ENCODE results near the gene SLC44A3. TPM values are rescaled to one million over a fixed set of nuclear protein-coding genes. Genes with fewer than 3 reads are reported as not detected.
A peak's percentile ranks its signal among the peaks of the same experiment; 100 is the strongest.

The SLC44A3 gene
- total and polyA plus RNA-seq, 3 experiments from 2014 or later, result 0.31 to 0.83 (median 0.47) TPM

DNA sequence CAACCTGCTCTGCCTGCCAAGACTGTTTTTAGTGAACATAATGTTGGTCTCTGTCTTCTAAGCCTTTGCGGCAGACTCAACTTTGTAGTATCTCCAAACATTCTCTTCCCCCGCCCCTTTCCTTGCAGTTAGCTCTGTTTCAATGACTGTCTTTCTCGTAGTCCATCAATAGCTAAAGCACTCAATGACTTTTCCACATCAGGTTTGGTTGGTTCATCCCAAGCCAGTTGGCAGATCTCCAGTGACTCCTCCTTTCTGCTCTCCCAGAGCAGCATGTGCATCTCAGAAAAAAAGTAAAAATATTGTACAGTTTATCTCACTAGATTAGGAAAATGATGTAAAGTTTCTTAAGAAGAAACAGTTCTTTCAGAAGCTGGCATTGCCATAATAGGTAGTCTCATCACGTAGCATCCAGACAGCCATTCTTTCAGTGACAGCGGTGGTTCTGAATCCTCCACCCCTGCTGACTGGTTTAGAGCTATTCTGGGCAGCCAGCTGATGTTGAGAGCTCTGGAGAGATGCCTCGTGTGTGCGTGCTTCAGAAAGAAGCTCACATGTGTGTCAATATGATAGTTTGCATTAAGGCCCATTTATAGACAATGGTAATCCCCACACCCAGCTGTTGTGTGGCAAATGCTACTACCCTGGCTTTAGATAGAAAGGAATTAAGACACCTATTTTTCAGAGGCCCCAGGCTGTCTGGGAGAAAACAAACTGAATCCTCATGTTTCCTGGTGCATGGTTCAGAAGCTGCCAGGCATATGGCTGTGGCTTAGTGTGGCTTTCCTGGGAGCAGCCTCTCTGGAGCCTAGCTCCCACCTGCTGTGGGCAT is 53.6 kb downstream of the SLC44A3 start:
- H3K9me3 Mint-ChIP-seq, result no peaks in the 10 kb centered on the region
- no peaks in the 10 kb centered on the region for H3K4me1 ChIP-seq (ENCODE audit: insufficient read depth, low read length)
- no peak for DNase-seq
- H3K27ac Mint-ChIP-seq, result no peak overlapping the region
- no peak overlapping the region for H3K4me3 ChIP-seq (ENCODE audit: low read length)
- no peaks in the 10 kb centered on the region for H3K36me3 ChIP-seq (ENCODE audit: insufficient read depth, low read length)
- no peaks in the 10 kb centered on the region for H3K27me3 ChIP-seq (ENCODE audit: insufficient read depth, low read length, poor library complexity, severe bottlenecking)
- CTCF ChIA-PET, result interaction anchor here (0.9 to 2.9 kb wide), 2 partner anchors 10 to 19 kb away, joined by 3 to 9 read pairs; no protein-coding TSS in a partner anchor
- H3K36me3 Mint-ChIP-seq, result no peaks in the 10 kb centered on the region
- no peaks in the 10 kb centered on the region for H3K4me1 Mint-ChIP-seq
- no peak overlapping the region for H3K27ac ChIP-seq (ENCODE audit: low read depth, low read length)
- H3K4me3 Mint-ChIP-seq, result no peak overlapping the region
- POLR2A ChIA-PET, result no interaction called here
- peaks cover 21 to 52% of the 10 kb centered on the region in 2 donors for H3K27me3 Mint-ChIP-seq
- no peaks in the 10 kb centered on the region for H3K9me3 ChIP-seq (ENCODE audit: low read length)

DNA sequence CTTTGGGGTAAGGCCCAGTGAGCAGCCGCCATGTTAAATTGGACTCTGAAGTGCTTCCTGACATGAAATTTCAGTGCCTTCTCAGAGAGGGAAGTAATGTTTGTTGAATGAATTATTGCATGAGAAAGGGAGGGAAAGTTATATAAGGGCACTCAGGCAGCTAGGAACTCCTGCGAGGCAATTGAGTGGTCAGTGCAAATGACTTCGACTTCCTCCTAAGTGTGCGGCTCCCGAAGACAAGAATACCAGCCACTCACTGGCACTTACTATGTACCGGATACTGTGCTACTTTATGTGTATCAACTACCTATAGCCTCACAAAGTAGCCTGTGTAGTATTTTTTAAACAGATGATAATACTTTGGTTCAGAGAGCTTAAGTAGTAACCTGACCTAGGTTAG is 54.3 kb downstream of the SLC44A3 start:
- Mint-ChIP-seq H3K4me3 (no peak overlapping the region), H3K9me3 (no peaks in the 10 kb centered on the region), H3K27me3 (peaks cover 18 to 49% of the 10 kb centered on the region in 2 donors), H3K4me1 (no peaks in the 10 kb centered on the region), H3K36me3 (no peaks in the 10 kb centered on the region), H3K27ac (no peak overlapping the region)
- Histone ChIP-seq H3K27me3 (ENCODE audit: insufficient read depth, low read length, poor library complexity, severe bottlenecking) (no peaks in the 10 kb centered on the region), H3K4me3 (ENCODE audit: low read length) (no peak overlapping the region), H3K27ac (ENCODE audit: low read depth, low read length) (no peak overlapping the region), H3K9me3 (ENCODE audit: low read length) (no peaks in the 10 kb centered on the region), H3K36me3 (ENCODE audit: insufficient read depth, low read length) (no peaks in the 10 kb centered on the region), H3K4me1 (ENCODE audit: insufficient read depth, low read length) (no peaks in the 10 kb centered on the region)
- POLR2A ChIA-PET, result no interaction called here
- CTCF ChIA-PET, result interaction anchor here (2.9 kb wide), 1 partner anchor 20 kb away, joined by 9 read pairs; no protein-coding TSS in a partner anchor
- no peak for DNase-seq

DNA sequence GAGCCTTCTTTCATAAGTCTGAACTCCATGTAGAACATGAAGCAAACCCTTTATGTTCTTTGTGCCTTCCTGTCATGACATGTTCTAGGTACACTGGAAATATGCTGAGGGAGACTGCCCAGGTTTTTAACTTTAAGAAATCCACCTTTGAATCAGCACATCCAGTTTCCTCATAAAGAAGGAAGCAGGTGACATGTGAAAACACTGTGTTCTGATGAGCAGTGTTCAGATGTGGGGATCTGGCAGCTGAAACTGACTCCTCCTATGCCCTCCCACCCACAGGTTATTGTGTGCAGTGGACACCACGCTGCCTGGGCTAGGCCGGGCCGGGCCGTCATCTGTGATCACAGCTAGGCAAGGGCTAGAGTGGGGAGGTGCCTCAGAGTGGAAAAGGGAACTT is 55.6 kb downstream of the SLC44A3 start:
- H3K36me3 Mint-ChIP-seq, result no peaks in the 10 kb centered on the region
- no peaks in the 10 kb centered on the region for H3K4me1 Mint-ChIP-seq
- no peak for DNase-seq
- no peak overlapping the region for H3K27ac Mint-ChIP-seq
- Histone ChIP-seq H3K27ac (ENCODE audit: low read depth, low read length) (no peak overlapping the region), H3K4me3 (ENCODE audit: low read length) (no peak overlapping the region), H3K9me3 (ENCODE audit: low read length) (no peaks in the 10 kb centered on the region), H3K27me3 (ENCODE audit: insufficient read depth, low read length, poor library complexity, severe bottlenecking) (no peaks in the 10 kb centered on the region), H3K4me1 (ENCODE audit: insufficient read depth, low read length) (no peaks in the 10 kb centered on the region), H3K36me3 (ENCODE audit: insufficient read depth, low read length) (no peaks in the 10 kb centered on the region)
- POLR2A ChIA-PET, result no interaction called here
- no peak overlapping the region for H3K4me3 Mint-ChIP-seq
- no peaks in the 10 kb centered on the region for H3K9me3 Mint-ChIP-seq
- peaks cover 15 to 45% of the 10 kb centered on the region in 2 donors for H3K27me3 Mint-ChIP-seq
- CTCF ChIA-PET, result no interaction called here

DNA sequence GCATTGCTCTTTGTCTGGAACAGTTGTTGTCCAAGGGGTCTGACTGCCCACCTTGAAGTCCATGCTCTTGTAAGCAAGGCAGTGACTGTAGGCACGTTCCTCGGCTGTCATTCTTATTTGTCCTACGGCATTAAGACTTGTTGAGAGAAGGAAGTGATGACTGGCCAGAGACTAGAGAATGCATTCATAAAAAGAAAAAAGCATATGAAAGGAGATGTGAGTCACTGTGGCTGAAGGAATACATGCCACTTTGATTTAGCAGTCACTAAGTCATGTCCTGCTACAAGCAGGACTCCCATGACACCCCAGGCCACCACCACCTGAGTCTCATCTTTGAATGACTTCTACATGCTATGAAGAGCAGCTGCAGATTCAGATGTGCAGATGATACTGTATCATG is 56.2 kb downstream of the SLC44A3 start:
- Histone ChIP-seq H3K4me1 (ENCODE audit: insufficient read depth, low read length) (no peaks in the 10 kb centered on the region), H3K27me3 (ENCODE audit: insufficient read depth, low read length, poor library complexity, severe bottlenecking) (no peaks in the 10 kb centered on the region), H3K27ac (ENCODE audit: low read depth, low read length) (no peak overlapping the region), H3K4me3 (ENCODE audit: low read length) (no peak overlapping the region), H3K36me3 (ENCODE audit: insufficient read depth, low read length) (no peaks in the 10 kb centered on the region), H3K9me3 (ENCODE audit: low read length) (no peaks in the 10 kb centered on the region)
- ChIA-PET POLR2A (no interaction called here), CTCF (no interaction called here)
- no peak overlapping the region for H3K4me3 Mint-ChIP-seq
- no peaks in the 10 kb centered on the region for H3K4me1 Mint-ChIP-seq
- no peak for DNase-seq
- H3K36me3 Mint-ChIP-seq, result no peaks in the 10 kb centered on the region
- no peak overlapping the region for H3K27ac Mint-ChIP-seq
- no peaks in the 10 kb centered on the region for H3K9me3 Mint-ChIP-seq
- H3K27me3 Mint-ChIP-seq, result peaks cover 15 to 45% of the 10 kb centered on the region in 2 donors

DNA sequence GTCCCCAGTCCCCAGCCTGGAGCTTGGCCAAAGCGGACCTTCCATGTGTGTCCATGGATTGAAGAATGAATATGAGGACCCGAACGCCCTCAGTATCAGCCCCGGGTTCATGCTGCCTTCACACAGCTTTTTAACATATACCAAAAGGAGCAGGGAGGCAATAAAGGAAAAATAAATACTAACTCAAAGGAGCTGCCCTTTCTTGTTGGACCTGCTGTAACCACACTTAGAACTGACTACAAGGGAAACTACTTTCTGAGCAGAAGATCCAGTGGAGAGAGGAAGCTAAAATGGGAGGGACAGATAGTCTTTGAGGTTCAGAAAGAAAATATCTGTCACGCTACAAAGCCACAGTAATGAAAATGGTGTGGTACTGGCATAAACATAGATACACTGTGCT is 58.2 kb downstream of the SLC44A3 start:
- Histone ChIP-seq H3K4me3 (ENCODE audit: low read length) (no peak overlapping the region), H3K9me3 (ENCODE audit: low read length) (no peaks in the 10 kb centered on the region), H3K27me3 (ENCODE audit: insufficient read depth, low read length, poor library complexity, severe bottlenecking) (no peaks in the 10 kb centered on the region), H3K27ac (ENCODE audit: low read depth, low read length) (no peak overlapping the region), H3K36me3 (ENCODE audit: insufficient read depth, low read length) (no peaks in the 10 kb centered on the region), H3K4me1 (ENCODE audit: insufficient read depth, low read length) (no peaks in the 10 kb centered on the region)
- ChIA-PET CTCF (no interaction called here), POLR2A (no interaction called here)
- Mint-ChIP-seq H3K27ac (no peak overlapping the region), H3K4me1 (peaks cover 5 to 8% (median 8%) of the 10 kb centered on the region in 3 donors), H3K9me3 (no peaks in the 10 kb centered on the region), H3K36me3 (no peaks in the 10 kb centered on the region), H3K27me3 (peaks cover 11 to 38% of the 10 kb centered on the region in 2 donors), H3K4me3 (no peak overlapping the region)
- DNase-seq, result no peak

DNA sequence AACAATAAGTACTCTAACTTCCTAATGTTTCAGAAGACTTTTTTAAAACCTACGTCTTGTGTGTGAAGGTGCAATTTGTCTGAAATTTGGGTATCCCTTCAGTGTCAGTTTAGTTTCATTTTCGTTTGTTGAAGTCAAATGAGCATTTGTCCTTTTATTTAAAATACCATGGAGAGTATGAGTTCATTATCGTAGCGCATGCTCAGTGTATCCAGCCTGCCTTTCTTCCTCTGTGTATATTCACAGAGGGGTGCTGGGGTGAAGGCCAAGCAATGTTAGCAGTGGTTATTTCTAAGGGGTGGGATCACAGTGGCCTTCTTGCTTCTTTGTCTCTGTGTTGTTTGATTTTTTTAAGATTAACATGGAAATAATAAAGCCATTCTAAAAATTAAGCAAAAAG is 63.5 kb downstream of the SLC44A3 start:
- Histone ChIP-seq H3K4me1 (ENCODE audit: insufficient read depth, low read length) (no peaks in the 10 kb centered on the region), H3K27me3 (ENCODE audit: insufficient read depth, low read length, poor library complexity, severe bottlenecking) (no peaks in the 10 kb centered on the region), H3K36me3 (ENCODE audit: insufficient read depth, low read length) (no peaks in the 10 kb centered on the region), H3K9me3 (ENCODE audit: low read length) (no peaks in the 10 kb centered on the region), H3K4me3 (ENCODE audit: low read length) (peak overlapping the region; percentile 21), H3K27ac (ENCODE audit: low read depth, low read length) (no peak overlapping the region)
- ChIA-PET CTCF (no interaction called here), POLR2A (no interaction called here)
- Mint-ChIP-seq H3K4me3 (peak overlapping the region in 6 of 7 donors; percentile 40 to 86 (median 65)), H3K36me3 (no peaks in the 10 kb centered on the region), H3K9me3 (no peaks in the 10 kb centered on the region), H3K27me3 (no peaks in the 10 kb centered on the region), H3K4me1 (peaks cover 9 to 17% (median 15%) of the 10 kb centered on the region in 3 donors), H3K27ac (peak overlapping the region in 5 of 8 donors; percentile 3 to 79 (median 25))
- peak in 2 of 5 donors; percentile 4 for DNase-seq

DNA sequence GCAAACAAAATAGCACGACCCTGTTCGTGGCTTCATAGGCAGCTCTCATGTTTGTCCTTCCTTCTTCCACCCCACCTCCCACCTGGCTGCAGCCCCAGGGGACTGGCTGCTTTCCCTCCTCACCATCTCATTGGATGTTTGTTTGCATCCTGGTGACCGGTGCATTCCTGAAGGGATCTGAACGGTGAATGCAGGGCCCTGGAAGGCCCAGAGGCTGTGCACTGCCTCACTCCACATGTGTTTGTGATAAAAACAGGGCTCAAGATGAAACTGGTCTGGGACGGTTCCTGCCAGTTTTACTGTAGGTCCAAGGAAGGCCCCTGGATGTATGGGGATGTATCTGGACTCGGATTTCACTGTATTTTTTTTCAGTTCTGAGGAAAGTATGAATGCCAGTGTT is 63.9 kb downstream of the SLC44A3 start:
- ChIA-PET CTCF (no interaction called here), POLR2A (no interaction called here)
- peak overlapping the region in 2 of 8 donors; percentile 70 to 79 for H3K27ac Mint-ChIP-seq
- H3K4me1 Mint-ChIP-seq, result peaks cover 9 to 17% (median 15%) of the 10 kb centered on the region in 3 donors
- H3K4me3 Mint-ChIP-seq, result peak overlapping the region in 4 of 7 donors; percentile 40 to 86 (median 60)
- H3K4me1 ChIP-seq (ENCODE audit: insufficient read depth, low read length), result no peaks in the 10 kb centered on the region
- no peaks in the 10 kb centered on the region for H3K9me3 ChIP-seq (ENCODE audit: low read length)
- no peaks in the 10 kb centered on the region for H3K36me3 ChIP-seq (ENCODE audit: insufficient read depth, low read length)
- no peaks in the 10 kb centered on the region for H3K27me3 ChIP-seq (ENCODE audit: insufficient read depth, low read length, poor library complexity, severe bottlenecking)
- no peak overlapping the region for H3K27ac ChIP-seq (ENCODE audit: low read depth, low read length)
- H3K9me3 Mint-ChIP-seq, result no peaks in the 10 kb centered on the region
- H3K36me3 Mint-ChIP-seq, result no peaks in the 10 kb centered on the region
- no peak overlapping the region for H3K4me3 ChIP-seq (ENCODE audit: low read length)
- no peak for DNase-seq
- H3K27me3 Mint-ChIP-seq, result peaks cover 0 to 3% of the 10 kb centered on the region in 2 donors

DNA sequence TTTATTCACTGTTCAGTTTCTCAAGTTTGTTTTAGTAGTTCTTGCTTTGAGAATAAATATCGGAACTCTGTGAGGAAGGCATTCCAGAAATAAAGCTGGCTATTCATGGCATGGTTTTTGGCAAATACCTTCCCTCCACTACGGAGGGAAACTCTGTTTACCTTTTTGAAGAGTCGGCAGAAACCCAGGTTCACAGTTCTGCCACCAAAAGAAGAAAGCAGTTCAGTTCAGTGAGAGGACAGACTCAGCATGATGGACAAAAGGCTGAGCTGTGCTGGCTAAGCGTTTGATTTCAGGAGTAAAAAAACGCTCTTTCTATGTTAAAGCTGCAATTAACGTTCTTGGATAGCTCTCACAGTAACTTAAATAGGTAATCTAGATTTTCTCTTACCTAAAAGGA is 64.3 kb downstream of the SLC44A3 start:
- peaks cover 9 to 17% (median 15%) of the 10 kb centered on the region in 3 donors for H3K4me1 Mint-ChIP-seq
- ChIA-PET CTCF (no interaction called here), POLR2A (no interaction called here)

More for the DNA sequence above, 64.3 kb downstream of the SLC44A3 start:
- H3K9me3 ChIP-seq (ENCODE audit: low read length), result no peaks in the 10 kb centered on the region
- no peaks in the 10 kb centered on the region for H3K36me3 Mint-ChIP-seq
- no peaks in the 10 kb centered on the region for H3K9me3 Mint-ChIP-seq
- H3K27ac Mint-ChIP-seq, result no peak overlapping the region
- H3K27me3 ChIP-seq (ENCODE audit: insufficient read depth, low read length, poor library complexity, severe bottlenecking), result no peaks in the 10 kb centered on the region
- H3K27ac ChIP-seq (ENCODE audit: low read depth, low read length), result no peak overlapping the region
- H3K4me3 Mint-ChIP-seq, result peak overlapping the region in 1 of 7 donors; percentile 68
- no peak for DNase-seq
- no peaks in the 10 kb centered on the region for H3K36me3 ChIP-seq (ENCODE audit: insufficient read depth, low read length)
- H3K27me3 Mint-ChIP-seq, result peaks cover 0 to 4% of the 10 kb centered on the region in 2 donors
- H3K4me3 ChIP-seq (ENCODE audit: low read length), result no peak overlapping the region
- H3K4me1 ChIP-seq (ENCODE audit: insufficient read depth, low read length), result no peaks in the 10 kb centered on the region

All from CD8-positive, alpha-beta memory T cell (primary cell).